SK-N-SH (cell line): ENCODE measurements around the gene CELF4.

Experiments
- CTCF ChIP-seq: fragments of 200-600 bp; sonication (generic); IDR thresholded peaks from 2 replicates; pipeline ENCODE4 v1.6.1; 2017; ENCODE audit warnings: antibody characterized with exemption, mild to moderate bottlenecking, moderate library complexity
- EZH2phosphoT487 ChIP-seq: fragments of 200-600 bp; sonication (generic); IDR thresholded peaks from 2 replicates; pipeline ENCODE4 v1.6.1; 2017; ENCODE audit warnings: low read depth, mixed run types, mild to moderate bottlenecking, antibody characterized with exemption, moderate library complexity, borderline replicate concordance
- FOXJ3 ChIP-seq: sonication (generic); formaldehyde crosslinking; IDR thresholded peaks from 2 replicates; pipeline ENCODE4 v1.5.1; 2020; ENCODE audit warnings: mild to moderate bottlenecking, missing genetic modification reagents
- NRF1 ChIP-seq: IDR thresholded peaks from 2 replicates; pipeline ENCODE4 v1.6.1; 2012; ENCODE audit warnings: low read depth, mild to moderate bottlenecking, low read length
- PBX3 ChIP-seq: IDR thresholded peaks from 2 replicates; pipeline ENCODE4; 2012
- RAD21 ChIP-seq: IDR thresholded peaks from 2 replicates; pipeline ENCODE4 v1.6.1; 2012; ENCODE audit warnings: mild to moderate bottlenecking, low read length
- RCOR1 ChIP-seq: fragments of 150-350 bp; IDR thresholded peaks from 2 replicates; pipeline ENCODE4 v1.6.1; 2017; ENCODE audit warnings: antibody characterized with exemption, low read length
- SMC3 ChIP-seq: IDR thresholded peaks from 2 replicates; pipeline ENCODE4 v1.6.1; 2012; ENCODE audit warnings: low read depth, low read length, improper control_type of control experiment
- TAF1 ChIP-seq: IDR thresholded peaks from 2 replicates; pipeline ENCODE4 v1.6.1; 2012; ENCODE audit warnings: low read depth, mild to moderate bottlenecking, low read length, moderate library complexity, borderline replicate concordance
- TCF12 ChIP-seq: IDR thresholded peaks from 2 replicates; pipeline ENCODE4 v1.4.0; 2012

GRCh38 chr18:37450434-37451132 is 115.0 kb downstream of the CELF4 start:
- TF ChIP-seq NRF1 (no peak), FOXJ3 (CRISPR knock-in tag) (peak; percentile 61; the same call in 1 of the 2 replicates), RCOR1 (peak; percentile 61; the same call in 1 of the 2 replicates), SMC3 (no peak), TAF1 (no peak), CTCF (no peak), RAD21 (no peak; the same call in 1 of the 2 replicates), EZH2phosphoT487 (no peak), TCF12 (no peak), PBX3 (no peak)
